Heart left ventricle (tissue), 16 donors: ENCODE measurements around the gene TMEFF1. TPM values are rescaled to one million over a fixed set of nuclear protein-coding genes. Genes with fewer than 3 reads are reported as not detected.

Source experiments
- ATAC-seq, 4 donors: fragments of 200-7000 bp; cut with Tn5 transposase; one replicate each; pipeline ENCODE4 v1.9.1; 2020 to 2022; ENCODE audit warnings: moderate library complexity in 4 of 4, mild to moderate bottlenecking in 3 of 4, moderate number of reproducible peaks in 1 of 4
- DNase-seq, 5 donors: peaks; one replicate each; pipeline ENCODE4 v3.0.0-alpha.2; 2020
- H3K27ac ChIP-seq, 12 donors: fragments of 200-600 bp; sonication (generic) in 4 of 12; one replicate each; pipeline versions ENCODE4 v1.5.0 to v1.8.0; 2016 to 2022; ENCODE audit warnings: mild to moderate bottlenecking in 2 of 12
- H3K27me3 ChIP-seq, 9 donors: fragments of 200-600 bp; sonication (generic) in 2 of 9; one replicate each; pipeline versions ENCODE4 v1.5.1 to v1.8.0; 2016 to 2022; ENCODE audit warnings: mild to moderate bottlenecking in 3 of 9
- H3K36me3 ChIP-seq, 9 donors: fragments of 200-600 bp; sonication (generic) in 2 of 9; one replicate each; pipeline versions ENCODE4 v1.5.0 to v1.8.0; 2018 to 2022; ENCODE audit warnings: mild to moderate bottlenecking in 2 of 9
- H3K4me1 ChIP-seq, 12 donors: fragments of 200-600 bp; sonication (generic) in 4 of 12; one replicate each; pipeline versions ENCODE4 v1.5.0 to v1.8.0; 2016 to 2022; ENCODE audit warnings: mild to moderate bottlenecking in 3 of 12
- H3K4me3 ChIP-seq, 12 donors: fragments of 200-600 bp; sonication (generic) in 4 of 12; one replicate each; pipeline versions ENCODE4 v1.5.0 to v1.8.0; 2017 to 2022; ENCODE audit warnings: mild to moderate bottlenecking in 9 of 12, moderate library complexity in 4 of 12
- H3K9me3 ChIP-seq, 12 donors: fragments of 200-600 bp; sonication (generic) in 4 of 12; one replicate each; pipeline versions ENCODE4 v1.5.0 to v1.8.0; 2016 to 2022; ENCODE audit warnings: mild to moderate bottlenecking in 1 of 12
- POLR2A ChIP-seq, 2 donors: fragments of 450-650 bp; IDR thresholded peaks; one replicate each; pipeline ENCODE4 v1.6.1; 2017; ENCODE audit warnings: antibody characterized with exemption in 2 of 2, mild to moderate bottlenecking in 2 of 2, moderate library complexity in 2 of 2
- WGBS, 4 donors: extraction: QIAGEN DNeasy Blood & Tissue Kit in 2 of 4; methylation state at CpG; one replicate each; pipeline versions ENCODE4 v1.1.5 to v1.1.7; 2013 to 2018; 5-methylcytosine and 5-hydroxymethylcytosine counted together
- intact Hi-C, 10 donors: fragments of 100-400 bp; cut with DNase I; formaldehyde crosslinking; loops; one replicate each; pipeline versions ENCODE4 v1.11.1 to v1.14.2; 2022
- polyA plus RNA-seq, 2 donors: library from polyadenylated mRNA; stranded (reverse); fragments of 200-250 nt; gene quantifications; one replicate each; pipeline ENCODE4 v1.2.3, GENCODE V29; 2013
- total RNA-seq, 9 donors: library from RNA; depleted of rRNA in 2 of 9; stranded (reverse); fragments of >200 nt in 2 of 9; fragmentation: NEBNext Ultra II Directional in 3 of 9; extraction: Animal tissue kit (Norgen Biotek cat#: 25700) in 3 of 9; gene quantifications; one replicate each; pipeline versions ENCODE4 v1.1.0 to v1.2.4, GENCODE V29; 2016 to 2023
- TF ChIP-seq, protein P1 (sequence below), 12 donors: fragments of 200-600 bp; sonication (generic) in 4 of 12; IDR thresholded peaks; one replicate each; pipeline versions ENCODE4 v1.5.0 to v1.8.0; 2018 to 2022; ENCODE audit warnings: antibody characterized with exemption in 12 of 12, mild to moderate bottlenecking in 5 of 12
- donor health status: ischemic (EF 13 %, LVEDD 7.1; RV severe dilation, severe dysfunction).
- donor health status: healthy with polysubstance abuse.
- donor health status: DM: no; HTN: yes; CAD: no.
- donor health status: DM: no; HTN: no; CAD: no.
- donor health status: ischemic (EF 25% LVEDD 6.9; RV normal size, moderate dysfunction).
- donor health status: ischemic (EF 25% LVEDD 5.7; RV mildly dilated, moderate dysfunction).
- donor health status: healthy.
- donor health status: DM: yes; HTN: yes; CAD: no.
- donor health status: ischemic (EF 35%, LVEDD 5.7; RV mildly dilated, moderate dysfunction).
- donor health status: nonischemic (EF 11% LVEDD 7.7; RV severe dilation, severe dysfunction).
- donor health status: DM: yes; HTN: yes; CAD: no.
- donor health status: PGD.
- donor health status: ischemic (EF 29% LVEDD 5.4; RV normal size, mild dysfunction).
- donor health status: nonischemic (EF 23%, LVEDD 6.1; RV moderate dilation, normal function).

TMEFF1 gene
- total and polyA plus RNA-seq, 11 donors, result 0.03 to 1.1 (median 0.19) TPM; not detected in 4

GRCh38 chr9:100626949-100627348, 154.0 kb downstream of the TMEFF1 start:
- H3K4me1 ChIP-seq, result no peaks in the 10 kb centered on the region
- H3K27ac ChIP-seq, result no peak overlapping the region
- H3K4me3 ChIP-seq, result no peak overlapping the region
- ATAC-seq, result no peak
- H3K36me3 ChIP-seq, result no peaks in the 10 kb centered on the region
- intact Hi-C loops, result loop anchor here in 1 of 10 donors (10.0 kb wide), 1 partner anchor 58 kb away; no protein-coding TSS in a partner anchor
- TF ChIP-seq POLR2A (IDR thresholded peaks at IDR 0.05), result no peak
- TF ChIP-seq, protein P1, sequence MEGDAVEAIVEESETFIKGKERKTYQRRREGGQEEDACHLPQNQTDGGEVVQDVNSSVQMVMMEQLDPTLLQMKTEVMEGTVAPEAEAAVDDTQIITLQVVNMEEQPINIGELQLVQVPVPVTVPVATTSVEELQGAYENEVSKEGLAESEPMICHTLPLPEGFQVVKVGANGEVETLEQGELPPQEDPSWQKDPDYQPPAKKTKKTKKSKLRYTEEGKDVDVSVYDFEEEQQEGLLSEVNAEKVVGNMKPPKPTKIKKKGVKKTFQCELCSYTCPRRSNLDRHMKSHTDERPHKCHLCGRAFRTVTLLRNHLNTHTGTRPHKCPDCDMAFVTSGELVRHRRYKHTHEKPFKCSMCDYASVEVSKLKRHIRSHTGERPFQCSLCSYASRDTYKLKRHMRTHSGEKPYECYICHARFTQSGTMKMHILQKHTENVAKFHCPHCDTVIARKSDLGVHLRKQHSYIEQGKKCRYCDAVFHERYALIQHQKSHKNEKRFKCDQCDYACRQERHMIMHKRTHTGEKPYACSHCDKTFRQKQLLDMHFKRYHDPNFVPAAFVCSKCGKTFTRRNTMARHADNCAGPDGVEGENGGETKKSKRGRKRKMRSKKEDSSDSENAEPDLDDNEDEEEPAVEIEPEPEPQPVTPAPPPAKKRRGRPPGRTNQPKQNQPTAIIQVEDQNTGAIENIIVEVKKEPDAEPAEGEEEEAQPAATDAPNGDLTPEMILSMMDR (IDR thresholded peaks at IDR 0.05), result no peak
- 95 to 98% (median 97%) methylated on average over 1 of the region's 1 CpG for WGBS, 4 donors
- H3K27me3 ChIP-seq, result peaks cover 0 to 9% (median 0%) of the 10 kb centered on the region in 9 donors
- peaks cover 0 to 10% (median 0%) of the 10 kb centered on the region in 12 donors for H3K9me3 ChIP-seq
- DNase-seq, result no peak

Other genes starting within 250 kb of the TMEFF1 start
- 10 to 100 TPM in 2 of 9 donors, 1 to 10 TPM in 7; 6.4 to 10.6 (median 9.2) TPM for gene TEX10, start 120.2 kb upstream of the TMEFF1 start, total RNA-seq
- gene TEX10, start 120.2 kb upstream of the TMEFF1 start, polyA plus RNA-seq, result 1 to 10 TPM; 2.7 to 9.1 TPM
- 10 to 100 TPM; 17.8 to 60.5 (median 24.1) TPM for gene MSANTD3, start 46.0 kb upstream of the TMEFF1 start, total RNA-seq
- gene MSANTD3, start 46.0 kb upstream of the TMEFF1 start, polyA plus RNA-seq, result 10 to 100 TPM; 14.3 to 30.1 TPM
- gene CAVIN4, start 104.9 kb downstream of the TMEFF1 start, total RNA-seq, result 100 to 1,000 TPM in 1 of 9 donors, 10 to 100 TPM in 8; 35.6 to 133 (median 75.1) TPM
- 10 to 100 TPM; 13.9 to 42.1 TPM for gene CAVIN4, start 104.9 kb downstream of the TMEFF1 start, polyA plus RNA-seq